Heart right ventricle (tissue), 16 donors: Measurements from ENCODE around the gene RALGAPA1. TPM values are rescaled to one million over a fixed set of nuclear protein-coding genes. Genes with fewer than 3 reads are reported as not detected.

Experiments used
- ATAC-seq, 8 donors: fragments of 200-7000 bp; cut with Tn5 transposase; one replicate each; pipeline ENCODE4 v1.9.1; 2020; ENCODE audit warnings: mild to moderate bottlenecking in 8 of 8, moderate library complexity in 8 of 8, moderate number of reproducible peaks in 1 of 8
- DNase-seq, 2 donors: peaks; one replicate each; pipeline ENCODE4 v3.0.0-alpha.2; 2020
- H3K27ac ChIP-seq, 10 donors: fragments of 200-600 bp; sonication (generic) in 2 of 10; one replicate each; pipeline versions ENCODE4 v1.5.0 to v1.8.0; 2020 to 2022; ENCODE audit warnings: mild to moderate bottlenecking in 3 of 10
- H3K27me3 ChIP-seq, 7 donors: fragments of 200-600 bp; one replicate each; pipeline ENCODE4 v1.8.0; 2021 to 2022; ENCODE audit warnings: mild to moderate bottlenecking in 2 of 7
- H3K36me3 ChIP-seq, 9 donors: fragments of 200-600 bp; sonication (generic) in 1 of 9; one replicate each; pipeline versions ENCODE4 v1.5.0 to v1.8.0; 2020 to 2022; ENCODE audit warnings: mild to moderate bottlenecking in 2 of 9
- H3K4me1 ChIP-seq, 9 donors: fragments of 200-600 bp; sonication (generic) in 1 of 9; one replicate each; pipeline versions ENCODE4 v1.5.0 to v1.8.0; 2020 to 2022; ENCODE audit warnings: mild to moderate bottlenecking in 4 of 9
- H3K4me3 ChIP-seq, 10 donors: fragments of 200-600 bp; sonication (generic) in 2 of 10; one replicate each; pipeline versions ENCODE4 v1.5.0 to v1.8.0; 2020 to 2022; ENCODE audit warnings: mild to moderate bottlenecking in 7 of 10, moderate library complexity in 2 of 10
- H3K9me3 ChIP-seq, 11 donors: fragments of 200-600 bp in 10 of 11; sonication (generic) in 2 of 11; one replicate each; pipeline versions ENCODE4 v1.5.0 to v1.8.0; 2013 to 2022; ENCODE audit warnings: mild to moderate bottlenecking in 2 of 11, control low read depth in 1 of 11, moderate library complexity in 1 of 11
- WGBS, 2 donors: extraction: QIAGEN DNeasy Blood & Tissue Kit; methylation state at CpG; one replicate each; pipeline ENCODE4 v1.1.7; 2013; ENCODE audit warnings: inconsistent platforms in 1 of 2; 5-methylcytosine and 5-hydroxymethylcytosine counted together
- intact Hi-C, 10 donors: fragments of 100-400 bp; cut with DNase I; formaldehyde crosslinking; loops; one replicate each; pipeline versions ENCODE4 v1.11.1 to v1.14.2; 2022
- polyA plus RNA-seq, 2 donors: library from polyadenylated mRNA; stranded (reverse); fragments of 200-250 nt; gene quantifications; one replicate each; pipeline ENCODE4 v1.2.3, GENCODE V29; 2013
- total RNA-seq, 10 donors: library from RNA; stranded (reverse); fragmentation: NEBNext Ultra II Directional in 3 of 10; extraction: Animal tissue kit (Norgen Biotek cat#: 25700) in 3 of 10; gene quantifications; one replicate each; pipeline versions ENCODE4 v1.2.1 to v1.2.4, GENCODE V29; 2021 to 2023
- TF ChIP-seq, protein P1 (sequence below), 9 donors: fragments of 200-600 bp; sonication (generic) in 2 of 9; IDR thresholded peaks; one replicate each; pipeline versions ENCODE4 v1.5.0 to v1.8.0; 2021 to 2022; ENCODE audit warnings: antibody characterized with exemption in 9 of 9, mild to moderate bottlenecking in 5 of 9, moderate library complexity in 1 of 9
- donor health status: Arrhythmogenic right ventricular cardiomyopathy.
- donor health status: ischemic (EF 13 %, LVEDD 7.1; RV severe dilation, severe dysfunction).
- donor health status: healthy with polysubstance abuse.
- donor health status: DM: no; HTN: yes; CAD: no.
- donor health status: DM: no; HTN: no; CAD: no.
- donor health status: ischemic (EF 25% LVEDD 6.9; RV normal size, moderate dysfunction).
- donor health status: ischemic (EF 25% LVEDD 5.7; RV mildly dilated, moderate dysfunction).
- donor health status: healthy.
- donor health status: DM: yes; HTN: yes; CAD: no.
- donor health status: Ischemic cardiomyopathy.
- donor health status: ischemic (EF 35%, LVEDD 5.7; RV mildly dilated, moderate dysfunction).
- donor health status: nonischemic (EF 11% LVEDD 7.7; RV severe dilation, severe dysfunction).
- donor health status: DM: yes; HTN: yes; CAD: no.
- donor health status: PGD.
- donor health status: ischemic (EF 29% LVEDD 5.4; RV normal size, mild dysfunction).
- donor health status: nonischemic (EF 23%, LVEDD 6.1; RV moderate dilation, normal function).

RALGAPA1 gene
- total and polyA plus RNA-seq, 12 donors, result 7.9 to 43.6 (median 35.3) TPM

DNA sequence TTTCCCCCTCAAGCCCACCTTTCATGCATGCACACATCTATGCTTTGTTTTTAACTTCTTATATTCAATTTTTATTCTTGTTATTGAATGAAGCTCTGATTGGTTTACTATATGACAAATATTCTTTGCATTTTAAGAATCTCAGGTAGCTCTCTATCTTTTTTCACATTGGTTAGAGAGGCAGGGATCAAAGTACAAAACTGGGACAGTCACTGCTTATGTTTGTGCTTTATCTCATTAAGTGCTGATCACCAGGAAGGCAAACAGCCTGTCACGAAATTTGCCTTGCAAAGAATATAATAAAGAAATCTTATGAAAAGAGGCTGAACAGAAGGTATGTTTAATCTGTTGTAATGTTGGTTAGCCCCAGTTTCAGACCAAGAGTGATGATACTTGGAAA lies 304.8 kb downstream of the RALGAPA1 start:
- Histone ChIP-seq H3K36me3 (no peaks in the 10 kb centered on the region), H3K27ac (no peak overlapping the region), H3K9me3 (peaks cover 0 to 12% (median 0%) of the 10 kb centered on the region in 11 donors), H3K4me1 (no peaks in the 10 kb centered on the region), H3K4me3 (no peak overlapping the region), H3K27me3 (peaks cover 0 to 8% (median 0%) of the 10 kb centered on the region in 7 donors)
- 42 to 46% methylated on average over 1 of the region's 1 CpG for WGBS, 2 donors
- no peak for ATAC-seq
- intact Hi-C loops, result no loop called here
- no peak for DNase-seq
- TF ChIP-seq, protein P1, sequence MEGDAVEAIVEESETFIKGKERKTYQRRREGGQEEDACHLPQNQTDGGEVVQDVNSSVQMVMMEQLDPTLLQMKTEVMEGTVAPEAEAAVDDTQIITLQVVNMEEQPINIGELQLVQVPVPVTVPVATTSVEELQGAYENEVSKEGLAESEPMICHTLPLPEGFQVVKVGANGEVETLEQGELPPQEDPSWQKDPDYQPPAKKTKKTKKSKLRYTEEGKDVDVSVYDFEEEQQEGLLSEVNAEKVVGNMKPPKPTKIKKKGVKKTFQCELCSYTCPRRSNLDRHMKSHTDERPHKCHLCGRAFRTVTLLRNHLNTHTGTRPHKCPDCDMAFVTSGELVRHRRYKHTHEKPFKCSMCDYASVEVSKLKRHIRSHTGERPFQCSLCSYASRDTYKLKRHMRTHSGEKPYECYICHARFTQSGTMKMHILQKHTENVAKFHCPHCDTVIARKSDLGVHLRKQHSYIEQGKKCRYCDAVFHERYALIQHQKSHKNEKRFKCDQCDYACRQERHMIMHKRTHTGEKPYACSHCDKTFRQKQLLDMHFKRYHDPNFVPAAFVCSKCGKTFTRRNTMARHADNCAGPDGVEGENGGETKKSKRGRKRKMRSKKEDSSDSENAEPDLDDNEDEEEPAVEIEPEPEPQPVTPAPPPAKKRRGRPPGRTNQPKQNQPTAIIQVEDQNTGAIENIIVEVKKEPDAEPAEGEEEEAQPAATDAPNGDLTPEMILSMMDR (IDR thresholded peaks at IDR 0.05), result no peak

GRCh38 chr14:35503646-35504045 lies 305.4 kb downstream of the RALGAPA1 start:
- H3K4me3 ChIP-seq, result no peak overlapping the region
- H3K4me1 ChIP-seq, result no peaks in the 10 kb centered on the region
- ATAC-seq, result no peak
- no peak for DNase-seq
- WGBS, 2 donors, result 28 to 33% methylated on average over 3 of the region's 3 CpGs
- no peaks in the 10 kb centered on the region for H3K36me3 ChIP-seq
- peaks cover 0 to 12% (median 0%) of the 10 kb centered on the region in 11 donors for H3K9me3 ChIP-seq
- no peak overlapping the region for H3K27ac ChIP-seq
- TF ChIP-seq, protein P1 (IDR thresholded peaks at IDR 0.05), result no peak
- peaks cover 0 to 8% (median 0%) of the 10 kb centered on the region in 7 donors for H3K27me3 ChIP-seq
- intact Hi-C loops, result no loop called here

- Histone ChIP-seq H3K4me1 (no peaks in the 10 kb centered on the region), H3K27ac (no peak overlapping the region), H3K27me3 (peaks cover 0 to 4% (median 0%) of the 10 kb centered on the region in 7 donors), H3K9me3 (peaks cover 0 to 12% (median 0%) of the 10 kb centered on the region in 11 donors), H3K4me3 (no peak overlapping the region), H3K36me3 (no peaks in the 10 kb centered on the region)
- ATAC-seq, result no peak
- intact Hi-C loops, result no loop called here
- no peak for DNase-seq
- WGBS, 2 donors, result 87 to 91% methylated on average over 2 of the region's 2 CpGs
- TF ChIP-seq, protein P1 (IDR thresholded peaks at IDR 0.05), result no peak
Observed at GRCh38 chr14:35499180-35499579, 309.9 kb downstream of the RALGAPA1 start.

DNA sequence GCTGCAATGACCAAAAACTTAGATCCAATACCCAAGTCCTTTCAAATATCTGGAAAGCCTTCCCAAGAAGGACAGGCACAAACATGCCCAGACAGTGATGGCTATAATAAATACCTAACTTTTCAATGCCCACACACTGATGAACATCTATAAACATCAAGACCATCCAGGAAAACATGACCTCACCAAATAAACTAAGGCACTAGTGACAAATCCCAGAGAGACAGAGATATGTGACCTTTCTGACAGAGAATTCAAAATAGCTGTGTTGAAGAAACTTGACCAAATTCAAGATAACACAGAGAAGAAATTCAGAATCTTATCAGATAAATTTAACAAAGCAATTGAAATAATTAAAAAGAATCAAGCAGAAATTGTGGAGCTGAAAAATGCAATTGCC lies 313.8 kb downstream of the RALGAPA1 start:
- TF ChIP-seq, protein P1 (IDR thresholded peaks at IDR 0.05), result no peak
- intact Hi-C loops, result no loop called here
- no peak for DNase-seq
- no peak overlapping the region for H3K27ac ChIP-seq
- no peaks in the 10 kb centered on the region for H3K4me1 ChIP-seq
- H3K27me3 ChIP-seq, result peaks cover 0 to 4% (median 0%) of the 10 kb centered on the region in 7 donors
- no peaks in the 10 kb centered on the region for H3K36me3 ChIP-seq
- no peak overlapping the region for H3K4me3 ChIP-seq
- H3K9me3 ChIP-seq, result peaks cover 0 to 36% (median 9%) of the 10 kb centered on the region in 11 donors
- ATAC-seq, result no peak
